Breast epithelium (tissue), 3 donors: ENCODE results near the gene FCRLA.

Source experiments
- CTCF ChIP-seq, 3 donors: fragments of 450-650 bp; IDR thresholded peaks; one replicate each; pipeline ENCODE4 v1.5.1; 2016 to 2017; ENCODE audit warnings: antibody characterized with exemption in 3 of 3, mild to moderate bottlenecking in 3 of 3, moderate library complexity in 3 of 3
- POLR2A ChIP-seq: fragments of 450-650 bp; IDR thresholded peaks from one replicate; pipeline ENCODE4 v1.6.1; 2016; ENCODE audit warnings: antibody characterized with exemption, mild to moderate bottlenecking, moderate library complexity
- POLR2AphosphoS5 ChIP-seq, 3 donors: sonication (generic); formaldehyde crosslinking; IDR thresholded peaks; one replicate each; pipeline ENCODE4 v1.6.1; 2017; ENCODE audit warnings: antibody characterized with exemption in 3 of 3

- no peak for TF ChIP-seq CTCF (IDR thresholded peaks at IDR 0.05)
- no peak for TF ChIP-seq POLR2A
- TF ChIP-seq POLR2AphosphoS5 (IDR thresholded peaks at IDR 0.05): no peak
Observed at GRCh38 chr1:161706113-161706481, 932 bp upstream of the FCRLA start.
